PC-3 (cell line): Measurements from ENCODE around the gene GBE1.

Source experiments
- EZH2 ChIP-seq: fragments of 300-600 bp; sonication (generic); IDR thresholded peaks from one replicate; pipeline ENCODE4 v1.6.1; 2017; ENCODE audit warnings: antibody characterized with exemption, mild to moderate bottlenecking, low read length; ENCODE audit not compliant: unreplicated experiment
- TF ChIP-seq, protein P1 (sequence below): fragments of 300-600 bp; sonication (generic); conservative IDR thresholded peaks from 2 replicates; pipeline ENCODE4 v1.5.1; 2017; ENCODE audit warnings: antibody characterized with exemption, low read depth, mild to moderate bottlenecking, low read length

- TF ChIP-seq, protein P1, sequence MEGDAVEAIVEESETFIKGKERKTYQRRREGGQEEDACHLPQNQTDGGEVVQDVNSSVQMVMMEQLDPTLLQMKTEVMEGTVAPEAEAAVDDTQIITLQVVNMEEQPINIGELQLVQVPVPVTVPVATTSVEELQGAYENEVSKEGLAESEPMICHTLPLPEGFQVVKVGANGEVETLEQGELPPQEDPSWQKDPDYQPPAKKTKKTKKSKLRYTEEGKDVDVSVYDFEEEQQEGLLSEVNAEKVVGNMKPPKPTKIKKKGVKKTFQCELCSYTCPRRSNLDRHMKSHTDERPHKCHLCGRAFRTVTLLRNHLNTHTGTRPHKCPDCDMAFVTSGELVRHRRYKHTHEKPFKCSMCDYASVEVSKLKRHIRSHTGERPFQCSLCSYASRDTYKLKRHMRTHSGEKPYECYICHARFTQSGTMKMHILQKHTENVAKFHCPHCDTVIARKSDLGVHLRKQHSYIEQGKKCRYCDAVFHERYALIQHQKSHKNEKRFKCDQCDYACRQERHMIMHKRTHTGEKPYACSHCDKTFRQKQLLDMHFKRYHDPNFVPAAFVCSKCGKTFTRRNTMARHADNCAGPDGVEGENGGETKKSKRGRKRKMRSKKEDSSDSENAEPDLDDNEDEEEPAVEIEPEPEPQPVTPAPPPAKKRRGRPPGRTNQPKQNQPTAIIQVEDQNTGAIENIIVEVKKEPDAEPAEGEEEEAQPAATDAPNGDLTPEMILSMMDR: no peak
- no peak for TF ChIP-seq EZH2
Measured at GRCh38 chr3:81651139-81651538, 110.3 kb downstream of the GBE1 start.
